Fibroblast of skin of right biceps (primary cell): ENCODE results near the gene GPC6.

Source experiments
- DNase-seq: peaks from one replicate; pipeline ENCODE4 v3.0.0-alpha.2; 2013

The GPC6 gene

GRCh38 chr13:93517658-93518057, 291.1 kb downstream of the GPC6 start:
- DNase-seq: no peak

- DNase-seq: no peak
Measured at GRCh38 chr13:93521307-93521706, 294.7 kb downstream of the GPC6 start.

- DNase-seq: peak; percentile 64
Measured at GRCh38 chr13:93522501-93522900, 295.9 kb downstream of the GPC6 start.

GRCh38 chr13:93525087-93525486, 298.5 kb downstream of the GPC6 start:
- no peak for DNase-seq

- DNase-seq: no peak
Measured at GRCh38 chr13:93527748-93528297, 301.2 kb downstream of the GPC6 start.

- no peak for DNase-seq
Measured at GRCh38 chr13:93529961-93530360, 303.4 kb downstream of the GPC6 start.

- DNase-seq: no peak
Measured at GRCh38 chr13:93534181-93534700, 307.6 kb downstream of the GPC6 start.

- DNase-seq: peak; percentile 62
Measured at GRCh38 chr13:93535251-93535650, 308.6 kb downstream of the GPC6 start.

- no peak for DNase-seq
Measured at GRCh38 chr13:93539914-93540313, 313.3 kb downstream of the GPC6 start.

GRCh38 chr13:93547886-93548285, 321.3 kb downstream of the GPC6 start:
- DNase-seq: peak; percentile 49

GRCh38 chr13:93549326-93550005, 322.9 kb downstream of the GPC6 start:
- peak; percentile 31 for DNase-seq

GRCh38 chr13:93550236-93550635, 323.6 kb downstream of the GPC6 start:
- no peak for DNase-seq

- DNase-seq: no peak
Measured at GRCh38 chr13:93552596-93552995, 326.0 kb downstream of the GPC6 start.

GRCh38 chr13:93554514-93554913, 327.9 kb downstream of the GPC6 start:
- no peak for DNase-seq

- DNase-seq: no peak
Measured at GRCh38 chr13:93558637-93559036, 332.0 kb downstream of the GPC6 start.

GRCh38 chr13:93559718-93560117, 333.1 kb downstream of the GPC6 start:
- DNase-seq: peak; percentile 78

- DNase-seq: no peak
Measured at GRCh38 chr13:93561576-93562225, 335.1 kb downstream of the GPC6 start.

GRCh38 chr13:93562676-93563075, 336.1 kb downstream of the GPC6 start:
- no peak for DNase-seq

GRCh38 chr13:93577105-93577504, 350.5 kb downstream of the GPC6 start:
- no peak for DNase-seq

- DNase-seq: no peak
Measured at GRCh38 chr13:93589788-93590187, 363.2 kb downstream of the GPC6 start.

GRCh38 chr13:93603043-93603442, 376.4 kb downstream of the GPC6 start:
- peak; percentile 90 for DNase-seq

GRCh38 chr13:93614776-93615175, 388.2 kb downstream of the GPC6 start:
- DNase-seq: peak; percentile 17

GRCh38 chr13:93620181-93620765, 393.7 kb downstream of the GPC6 start:
- peak; percentile 87 for DNase-seq

GRCh38 chr13:93621051-93621450, 394.4 kb downstream of the GPC6 start:
- no peak for DNase-seq
